ENCODE data around the gene SLC6A19. TPM values are rescaled to one million over a fixed set of nuclear protein-coding genes. Genes with fewer than 3 reads are reported as not detected.

SLC6A19 gene
- total and polyA plus RNA-seq, 2 of the 13 experiments (the other 11 are each of a cell fraction or from before 2014, with no cell fraction given) = 0.02 TPM; not detected in 1

DNA sequence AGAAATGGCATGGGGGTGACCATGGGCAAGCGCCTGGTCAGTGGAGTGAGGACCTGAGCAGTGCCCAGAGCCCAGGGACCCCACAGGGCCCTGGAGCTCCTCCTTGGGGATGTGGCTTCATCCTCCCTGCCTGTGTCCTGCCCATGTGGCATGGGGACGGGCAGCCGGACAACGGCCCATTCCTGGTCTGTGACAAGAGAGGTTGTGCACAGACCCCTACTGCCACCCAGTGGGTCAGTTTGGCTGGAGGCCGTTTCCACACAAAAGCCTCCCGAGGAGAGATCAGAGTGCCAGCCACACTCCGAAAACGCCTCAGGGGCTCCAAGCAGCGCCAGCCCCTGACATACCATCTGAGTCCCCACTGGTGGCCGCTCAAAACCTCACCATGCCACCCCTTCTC, 43.6 kb downstream of the SLC6A19 start:
- no peaks in the 10 kb centered on the region for H3K9me3 ChIP-seq (ENCODE audit: low read length)
- H3K4me1 ChIP-seq (ENCODE audit: insufficient read depth, low read length) = no peaks in the 10 kb centered on the region
- H3K4me2 ChIP-seq (ENCODE audit: low read depth, low read length) = no peak overlapping the region
- no peak for TF ChIP-seq AHR (CRISPR knock-in tag; IDR thresholded peaks at IDR 0.05)
- TF ChIP-seq STAG1 (CRISPR knock-in tag; IDR thresholded peaks at IDR 0.05) = peak; percentile 61
- TF ChIP-seq, protein P1, sequence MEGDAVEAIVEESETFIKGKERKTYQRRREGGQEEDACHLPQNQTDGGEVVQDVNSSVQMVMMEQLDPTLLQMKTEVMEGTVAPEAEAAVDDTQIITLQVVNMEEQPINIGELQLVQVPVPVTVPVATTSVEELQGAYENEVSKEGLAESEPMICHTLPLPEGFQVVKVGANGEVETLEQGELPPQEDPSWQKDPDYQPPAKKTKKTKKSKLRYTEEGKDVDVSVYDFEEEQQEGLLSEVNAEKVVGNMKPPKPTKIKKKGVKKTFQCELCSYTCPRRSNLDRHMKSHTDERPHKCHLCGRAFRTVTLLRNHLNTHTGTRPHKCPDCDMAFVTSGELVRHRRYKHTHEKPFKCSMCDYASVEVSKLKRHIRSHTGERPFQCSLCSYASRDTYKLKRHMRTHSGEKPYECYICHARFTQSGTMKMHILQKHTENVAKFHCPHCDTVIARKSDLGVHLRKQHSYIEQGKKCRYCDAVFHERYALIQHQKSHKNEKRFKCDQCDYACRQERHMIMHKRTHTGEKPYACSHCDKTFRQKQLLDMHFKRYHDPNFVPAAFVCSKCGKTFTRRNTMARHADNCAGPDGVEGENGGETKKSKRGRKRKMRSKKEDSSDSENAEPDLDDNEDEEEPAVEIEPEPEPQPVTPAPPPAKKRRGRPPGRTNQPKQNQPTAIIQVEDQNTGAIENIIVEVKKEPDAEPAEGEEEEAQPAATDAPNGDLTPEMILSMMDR (CRISPR knock-in tag; IDR thresholded peaks at IDR 0.05) = peak; percentile 57
- TF ChIP-seq KLF9 (CRISPR knock-in tag; IDR thresholded peaks at IDR 0.05; ENCODE audit: low read depth) = no peak
- TF ChIP-seq, protein P2, sequence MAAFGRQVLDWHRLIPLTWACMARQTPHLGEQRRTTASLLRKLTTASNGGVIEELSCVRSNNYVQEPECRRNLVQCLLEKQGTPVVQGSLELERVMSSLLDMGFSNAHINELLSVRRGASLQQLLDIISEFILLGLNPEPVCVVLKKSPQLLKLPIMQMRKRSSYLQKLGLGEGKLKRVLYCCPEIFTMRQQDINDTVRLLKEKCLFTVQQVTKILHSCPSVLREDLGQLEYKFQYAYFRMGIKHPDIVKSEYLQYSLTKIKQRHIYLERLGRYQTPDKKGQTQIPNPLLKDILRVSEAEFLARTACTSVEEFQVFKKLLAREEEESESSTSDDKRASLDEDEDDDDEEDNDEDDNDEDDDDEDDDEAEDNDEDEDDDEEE (CRISPR knock-in tag; IDR thresholded peaks at IDR 0.05) = no peak
- TF ChIP-seq, protein P3, sequence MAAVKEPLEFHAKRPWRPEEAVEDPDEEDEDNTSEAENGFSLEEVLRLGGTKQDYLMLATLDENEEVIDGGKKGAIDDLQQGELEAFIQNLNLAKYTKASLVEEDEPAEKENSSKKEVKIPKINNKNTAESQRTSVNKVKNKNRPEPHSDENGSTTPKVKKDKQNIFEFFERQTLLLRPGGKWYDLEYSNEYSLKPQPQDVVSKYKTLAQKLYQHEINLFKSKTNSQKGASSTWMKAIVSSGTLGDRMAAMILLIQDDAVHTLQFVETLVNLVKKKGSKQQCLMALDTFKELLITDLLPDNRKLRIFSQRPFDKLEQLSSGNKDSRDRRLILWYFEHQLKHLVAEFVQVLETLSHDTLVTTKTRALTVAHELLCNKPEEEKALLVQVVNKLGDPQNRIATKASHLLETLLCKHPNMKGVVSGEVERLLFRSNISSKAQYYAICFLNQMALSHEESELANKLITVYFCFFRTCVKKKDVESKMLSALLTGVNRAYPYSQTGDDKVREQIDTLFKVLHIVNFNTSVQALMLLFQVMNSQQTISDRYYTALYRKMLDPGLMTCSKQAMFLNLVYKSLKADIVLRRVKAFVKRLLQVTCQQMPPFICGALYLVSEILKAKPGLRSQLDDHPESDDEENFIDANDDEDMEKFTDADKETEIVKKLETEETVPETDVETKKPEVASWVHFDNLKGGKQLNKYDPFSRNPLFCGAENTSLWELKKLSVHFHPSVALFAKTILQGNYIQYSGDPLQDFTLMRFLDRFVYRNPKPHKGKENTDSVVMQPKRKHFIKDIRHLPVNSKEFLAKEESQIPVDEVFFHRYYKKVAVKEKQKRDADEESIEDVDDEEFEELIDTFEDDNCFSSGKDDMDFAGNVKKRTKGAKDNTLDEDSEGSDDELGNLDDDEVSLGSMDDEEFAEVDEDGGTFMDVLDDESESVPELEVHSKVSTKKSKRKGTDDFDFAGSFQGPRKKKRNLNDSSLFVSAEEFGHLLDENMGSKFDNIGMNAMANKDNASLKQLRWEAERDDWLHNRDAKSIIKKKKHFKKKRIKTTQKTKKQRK (IDR thresholded peaks at IDR 0.05; ENCODE audit: low read length) = no peak
- TF ChIP-seq, protein P4, sequence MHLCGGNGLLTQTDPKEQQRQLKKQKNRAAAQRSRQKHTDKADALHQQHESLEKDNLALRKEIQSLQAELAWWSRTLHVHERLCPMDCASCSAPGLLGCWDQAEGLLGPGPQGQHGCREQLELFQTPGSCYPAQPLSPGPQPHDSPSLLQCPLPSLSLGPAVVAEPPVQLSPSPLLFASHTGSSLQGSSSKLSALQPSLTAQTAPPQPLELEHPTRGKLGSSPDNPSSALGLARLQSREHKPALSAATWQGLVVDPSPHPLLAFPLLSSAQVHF (CRISPR knock-in tag; IDR thresholded peaks at IDR 0.05) = no peak
- TF ChIP-seq, protein P5, sequence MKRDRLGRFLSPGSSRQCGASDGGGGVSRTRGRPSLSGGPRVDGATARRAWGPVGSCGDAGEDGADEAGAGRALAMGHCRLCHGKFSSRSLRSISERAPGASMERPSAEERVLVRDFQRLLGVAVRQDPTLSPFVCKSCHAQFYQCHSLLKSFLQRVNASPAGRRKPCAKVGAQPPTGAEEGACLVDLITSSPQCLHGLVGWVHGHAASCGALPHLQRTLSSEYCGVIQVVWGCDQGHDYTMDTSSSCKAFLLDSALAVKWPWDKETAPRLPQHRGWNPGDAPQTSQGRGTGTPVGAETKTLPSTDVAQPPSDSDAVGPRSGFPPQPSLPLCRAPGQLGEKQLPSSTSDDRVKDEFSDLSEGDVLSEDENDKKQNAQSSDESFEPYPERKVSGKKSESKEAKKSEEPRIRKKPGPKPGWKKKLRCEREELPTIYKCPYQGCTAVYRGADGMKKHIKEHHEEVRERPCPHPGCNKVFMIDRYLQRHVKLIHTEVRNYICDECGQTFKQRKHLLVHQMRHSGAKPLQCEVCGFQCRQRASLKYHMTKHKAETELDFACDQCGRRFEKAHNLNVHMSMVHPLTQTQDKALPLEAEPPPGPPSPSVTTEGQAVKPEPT (CRISPR knock-in tag; IDR thresholded peaks at IDR 0.05; ENCODE audit: low read depth) = no peak
- TF ChIP-seq, protein P6, sequence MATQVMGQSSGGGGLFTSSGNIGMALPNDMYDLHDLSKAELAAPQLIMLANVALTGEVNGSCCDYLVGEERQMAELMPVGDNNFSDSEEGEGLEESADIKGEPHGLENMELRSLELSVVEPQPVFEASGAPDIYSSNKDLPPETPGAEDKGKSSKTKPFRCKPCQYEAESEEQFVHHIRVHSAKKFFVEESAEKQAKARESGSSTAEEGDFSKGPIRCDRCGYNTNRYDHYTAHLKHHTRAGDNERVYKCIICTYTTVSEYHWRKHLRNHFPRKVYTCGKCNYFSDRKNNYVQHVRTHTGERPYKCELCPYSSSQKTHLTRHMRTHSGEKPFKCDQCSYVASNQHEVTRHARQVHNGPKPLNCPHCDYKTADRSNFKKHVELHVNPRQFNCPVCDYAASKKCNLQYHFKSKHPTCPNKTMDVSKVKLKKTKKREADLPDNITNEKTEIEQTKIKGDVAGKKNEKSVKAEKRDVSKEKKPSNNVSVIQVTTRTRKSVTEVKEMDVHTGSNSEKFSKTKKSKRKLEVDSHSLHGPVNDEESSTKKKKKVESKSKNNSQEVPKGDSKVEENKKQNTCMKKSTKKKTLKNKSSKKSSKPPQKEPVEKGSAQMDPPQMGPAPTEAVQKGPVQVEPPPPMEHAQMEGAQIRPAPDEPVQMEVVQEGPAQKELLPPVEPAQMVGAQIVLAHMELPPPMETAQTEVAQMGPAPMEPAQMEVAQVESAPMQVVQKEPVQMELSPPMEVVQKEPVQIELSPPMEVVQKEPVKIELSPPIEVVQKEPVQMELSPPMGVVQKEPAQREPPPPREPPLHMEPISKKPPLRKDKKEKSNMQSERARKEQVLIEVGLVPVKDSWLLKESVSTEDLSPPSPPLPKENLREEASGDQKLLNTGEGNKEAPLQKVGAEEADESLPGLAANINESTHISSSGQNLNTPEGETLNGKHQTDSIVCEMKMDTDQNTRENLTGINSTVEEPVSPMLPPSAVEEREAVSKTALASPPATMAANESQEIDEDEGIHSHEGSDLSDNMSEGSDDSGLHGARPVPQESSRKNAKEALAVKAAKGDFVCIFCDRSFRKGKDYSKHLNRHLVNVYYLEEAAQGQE (IDR thresholded peaks at IDR 0.05; ENCODE audit: borderline replicate concordance in 1 of 2, low read depth in 1 of 2, low read length in 2 of 2) = 0 out of 4 replicates have a peak, but pooled peaks of 1 of the 2 experiments have one; percentile 8
- TF ChIP-seq ARNTL (CRISPR knock-in tag; IDR thresholded peaks at IDR 0.05) = no peak
- TF ChIP-seq HNRNPL (IDR thresholded peaks at IDR 0.05; ENCODE audit: low read depth, low read length) = 0 out of 2 replicates have a peak, but pooled peaks have one; percentile 37
- peak; percentile 17 for ATAC-seq
- H3K27ac ChIP-seq (ENCODE audit: extremely low read length, insufficient read depth, low read length) = no peak overlapping the region
- WGBS (ENCODE audit: low lambda C conversion rate) = 5% methylated on average over 3 of the region's 10 CpGs
- BruUV-seq (replicated peaks) = no TSS peak
- H3K27me3 ChIP-seq (ENCODE audit: control insufficient read depth in 1 of 2, insufficient read depth in 2 of 2, low read length in 2 of 2) = peaks cover 10 to 61% of the 10 kb centered on the region in 2 experiments
- no peak overlapping the region for H2AFZ ChIP-seq (ENCODE audit: low read length)
- no peak for DNase-seq (ENCODE audit: low spot score)
- in situ Hi-C loops (cut with HindIII; ENCODE audit: extremely low pct_ligation_motif_present, low pct_unique_long_range_greater_than_20kb) (no loop called here), intact Hi-C loops (cut with micrococcal nuclease; ENCODE audit: unreplicated experiment) (no loop called here)
- no peak for FAIRE-seq
- no peak overlapping the region for H3K4me3 ChIP-seq (replicated peaks in 1 of 3; ENCODE audit: insufficient read depth in 1 of 3, low read depth in 2 of 3, low read length in 3 of 3)
- ChIA-PET CTCF (ENCODE audit: low intra/inter-chr PET ratio, low total read pairs) (interaction anchor here (1.4 kb wide), 1 partner anchor 77 kb away, joined by 6 read pairs; no protein-coding TSS in a partner anchor), POLR2A (no interaction called here)
- peaks cover 7% of the 10 kb centered on the region; the same call in 1 of the 2 replicates for H4K20me1 ChIP-seq (ENCODE audit: insufficient read depth, low read length)
- no peak overlapping the region for H3K9ac ChIP-seq (ENCODE audit: insufficient read depth, low read depth, low read length)
- H3K36me3 ChIP-seq (replicated peaks in 1 of 2; ENCODE audit: control insufficient read depth in 1 of 2, insufficient read depth in 2 of 2, low read length in 2 of 2) = no peaks in the 10 kb centered on the region
- H3K79me2 ChIP-seq (ENCODE audit: insufficient read depth, low read length) = no peaks in the 10 kb centered on the region

Data from HepG2 (cell line).